HL-60 (cell line): ENCODE results near the gene PLSCR4.

Experiments
- CTCF ChIP-seq: IDR thresholded peaks from one replicate; pipeline ENCODE4 v1.5.1; 2011; ENCODE audit warnings: low read length, control low read depth, inconsistent platforms; ENCODE audit not compliant: insufficient read depth
- POLR2AphosphoS5 ChIP-seq: IDR thresholded peaks from 2 replicates; pipeline ENCODE4 v1.6.1; 2012; ENCODE audit warnings: low read depth

- no peak for TF ChIP-seq CTCF
- TF ChIP-seq POLR2AphosphoS5 = no peak
Measured at GRCh38 chr3:146165877-146166276, 85.0 kb downstream of the PLSCR4 start.
